Cortex of kidney (tissue), 1 donor: ENCODE results near the gene CASD1.

Source experiments
- DNase-seq: peaks from one replicate; lab custom pipeline; 2025; lab: John Stamatoyannopoulos, UW

The CASD1 gene

GRCh38 chr7:94512735-94513564, 3.3 kb downstream of the CASD1 start:
- no peak for DNase-seq

- no peak for DNase-seq
These were observed 3.9 kb downstream of the CASD1 start for GRCh38 chr7:94513565-94513860.

DNA sequence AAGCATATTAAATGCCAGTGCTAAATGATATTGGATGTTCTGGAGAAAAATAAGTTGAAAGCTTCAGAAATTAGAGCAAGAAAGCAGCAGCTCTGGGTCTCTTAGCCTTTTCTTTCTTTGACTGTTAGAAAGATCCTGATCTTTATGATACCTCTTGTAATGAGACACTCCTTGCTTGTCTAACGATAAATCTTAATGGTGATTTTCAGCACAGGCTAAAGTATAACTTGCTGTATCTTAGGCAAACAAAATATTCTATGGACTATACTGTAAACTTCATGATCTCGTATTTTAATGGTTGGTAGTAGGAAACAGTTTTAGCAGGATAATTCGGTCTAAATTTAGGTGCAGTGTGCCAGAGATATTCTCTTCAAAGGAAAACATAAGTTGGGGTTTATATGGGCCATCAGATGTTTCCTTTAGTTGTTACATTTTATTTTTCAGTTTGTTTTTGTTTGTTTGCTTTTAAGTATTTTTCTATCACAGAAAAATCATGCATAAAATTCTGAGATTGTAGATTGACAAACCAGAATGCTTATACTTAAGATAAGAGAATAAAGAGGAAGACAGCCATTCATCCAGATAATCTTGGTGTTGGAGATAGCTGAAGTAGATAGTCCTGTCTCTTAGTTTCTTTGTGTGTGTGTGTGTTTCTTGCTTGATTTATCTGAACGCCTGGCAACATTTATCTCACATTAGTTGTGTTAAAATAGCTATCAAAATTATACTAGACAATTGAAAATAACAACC, 4.7 kb downstream of the CASD1 start:
- no peak for DNase-seq

GRCh38 chr7:94514917-94515316, 5.3 kb downstream of the CASD1 start:
- DNase-seq, result no peak

DNA sequence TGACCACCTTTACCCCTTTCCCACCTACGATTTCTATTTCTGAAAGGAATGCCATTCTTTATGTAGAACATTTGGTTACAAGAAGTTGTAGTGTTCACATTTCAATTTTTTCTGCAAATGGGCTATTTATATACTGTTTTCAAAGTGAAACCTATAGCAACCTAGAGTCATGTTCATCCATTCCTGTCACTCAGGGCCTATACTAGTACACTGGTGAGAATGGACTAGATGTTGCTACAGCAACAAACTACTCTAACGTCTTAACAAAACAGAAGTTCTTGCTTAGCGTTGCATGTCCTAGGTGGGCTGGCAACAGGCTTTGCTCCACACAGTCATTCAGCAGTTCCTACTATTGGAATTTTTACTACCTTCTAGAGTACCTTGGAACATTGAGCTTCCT, 16.3 kb downstream of the CASD1 start:
- no peak for DNase-seq

GRCh38 chr7:94529516-94529915, 19.9 kb downstream of the CASD1 start:
- no peak for DNase-seq

DNA sequence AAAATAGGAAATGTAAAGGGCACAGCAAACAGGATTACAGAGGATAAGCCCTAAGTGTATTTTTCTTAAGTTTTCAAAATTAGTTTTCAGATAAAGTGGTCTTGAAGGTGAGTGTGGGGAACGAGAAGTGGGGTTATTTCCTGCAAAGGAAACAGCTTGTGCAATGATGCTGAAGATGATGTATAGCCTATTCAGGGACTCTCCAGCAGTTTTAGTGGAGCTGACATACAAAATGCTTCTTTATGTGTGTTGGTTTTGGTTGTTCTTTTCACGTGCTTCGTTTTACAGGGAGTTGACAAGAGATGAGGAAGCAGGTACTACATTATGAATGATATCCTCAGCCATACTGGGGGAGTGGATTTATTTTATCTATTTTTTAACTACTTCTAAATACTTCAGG, 20.5 kb downstream of the CASD1 start:
- no peak for DNase-seq

DNA sequence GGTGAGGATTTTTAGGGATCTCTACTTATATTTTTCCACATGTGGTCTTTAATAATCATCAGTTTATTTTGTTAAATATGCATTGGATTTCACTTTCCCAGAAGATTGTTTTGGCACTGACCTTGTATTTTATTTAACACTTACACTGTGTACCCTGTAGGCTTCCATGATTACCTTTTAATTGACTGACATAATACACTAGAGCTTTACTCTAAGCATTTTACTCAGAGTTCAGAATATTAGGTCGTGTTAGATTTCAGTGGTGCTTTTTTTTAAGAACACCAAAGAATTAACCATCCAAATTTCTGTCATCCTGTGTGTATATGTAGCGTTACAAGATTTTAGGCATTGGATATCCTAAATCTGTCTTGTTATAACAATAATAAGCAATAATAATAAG, 23.1 kb downstream of the CASD1 start:
- no peak for DNase-seq

DNA sequence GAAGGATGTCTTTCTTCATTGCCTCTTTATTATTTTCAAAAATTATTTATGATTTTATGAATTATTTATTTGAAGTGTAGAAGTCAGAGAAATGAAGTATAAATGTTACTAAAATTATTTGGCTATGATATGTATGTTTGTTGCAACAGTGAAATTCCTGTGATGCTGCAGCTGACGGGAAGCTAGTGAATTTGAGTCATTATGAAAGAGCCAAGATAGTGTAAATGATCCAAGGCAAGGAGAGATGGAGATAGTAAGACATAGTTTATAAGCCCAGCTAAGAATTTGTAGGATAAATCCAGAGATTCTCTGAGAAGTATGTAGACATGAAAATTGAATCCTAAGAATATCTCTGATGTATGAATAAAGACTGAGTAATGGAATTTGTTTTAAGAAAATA, 30.8 kb downstream of the CASD1 start:
- no peak for DNase-seq

DNA sequence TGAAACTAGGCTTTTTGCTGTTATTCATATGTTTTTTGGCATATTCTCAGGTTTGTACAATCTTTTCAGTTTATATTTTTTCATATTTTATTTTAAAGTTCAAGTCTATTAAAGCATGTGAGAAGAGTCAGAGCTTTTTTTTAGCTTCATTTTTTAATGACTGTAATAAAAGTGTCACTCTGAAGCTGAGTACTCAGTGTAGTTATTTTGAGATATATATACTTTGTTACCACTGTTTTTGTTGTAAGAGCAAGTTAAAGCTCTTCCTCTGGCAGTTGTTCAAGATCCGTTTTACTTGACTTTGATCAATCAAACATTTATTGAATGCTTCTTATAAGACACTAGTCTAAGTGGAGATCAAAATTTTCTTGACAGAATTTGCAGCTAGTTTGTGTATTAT, 37.5 kb downstream of the CASD1 start:
- DNase-seq, result no peak

DNA sequence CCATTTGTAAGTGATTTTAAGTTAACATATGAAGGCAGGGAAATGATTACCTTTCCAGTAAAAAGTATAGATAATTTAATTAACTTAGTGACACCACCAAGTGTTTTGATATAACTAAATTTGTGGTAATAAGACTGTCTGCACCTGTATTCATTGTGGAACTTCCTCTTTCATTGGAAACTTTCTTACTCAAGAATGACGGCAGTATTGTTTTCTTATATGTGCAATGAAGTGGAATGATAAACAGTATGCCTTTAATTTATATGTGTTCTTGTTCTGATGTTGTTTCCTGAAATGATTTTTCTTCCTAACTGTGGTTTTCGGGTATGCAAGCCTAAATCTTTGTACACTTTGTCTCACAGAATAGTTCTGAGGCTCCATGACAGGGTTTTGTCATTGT, 46.4 kb downstream of the CASD1 start:
- DNase-seq, result no peak

GRCh38 chr7:94557215-94557614, 47.6 kb downstream of the CASD1 start:
- DNase-seq, result no peak

- no peak for DNase-seq
These were observed 50.4 kb downstream of the CASD1 start for GRCh38 chr7:94559972-94560371.

- no peak for DNase-seq
These were observed 52.4 kb downstream of the CASD1 start for GRCh38 chr7:94561841-94562514.

GRCh38 chr7:94562525-94562924, 52.9 kb downstream of the CASD1 start:
- no peak for DNase-seq

- DNase-seq, result no peak
These were observed 55.8 kb downstream of the CASD1 start for GRCh38 chr7:94565247-94565894.

DNA sequence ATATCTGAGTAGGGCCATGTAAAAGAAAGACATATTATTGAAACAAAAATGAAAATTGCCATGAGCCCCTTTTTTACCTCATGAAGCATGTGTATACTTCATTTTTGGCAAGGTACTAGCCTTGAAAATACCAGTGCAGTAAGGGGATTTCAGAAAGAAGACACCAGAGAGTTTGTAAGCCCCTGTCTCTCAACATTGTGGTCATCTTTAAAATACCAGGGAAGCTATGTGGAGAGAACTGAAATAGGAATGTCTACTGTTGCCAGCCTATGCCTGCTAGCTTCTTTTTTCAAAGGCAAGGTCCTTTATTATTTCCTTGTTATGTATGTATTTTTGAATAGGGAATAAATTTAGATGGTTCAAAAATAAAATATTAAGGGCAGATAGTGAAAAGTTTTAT, 57.8 kb downstream of the CASD1 start:
- DNase-seq, result no peak

- DNase-seq, result no peak
These were observed 62.2 kb downstream of the CASD1 start for GRCh38 chr7:94571816-94572215.

DNA sequence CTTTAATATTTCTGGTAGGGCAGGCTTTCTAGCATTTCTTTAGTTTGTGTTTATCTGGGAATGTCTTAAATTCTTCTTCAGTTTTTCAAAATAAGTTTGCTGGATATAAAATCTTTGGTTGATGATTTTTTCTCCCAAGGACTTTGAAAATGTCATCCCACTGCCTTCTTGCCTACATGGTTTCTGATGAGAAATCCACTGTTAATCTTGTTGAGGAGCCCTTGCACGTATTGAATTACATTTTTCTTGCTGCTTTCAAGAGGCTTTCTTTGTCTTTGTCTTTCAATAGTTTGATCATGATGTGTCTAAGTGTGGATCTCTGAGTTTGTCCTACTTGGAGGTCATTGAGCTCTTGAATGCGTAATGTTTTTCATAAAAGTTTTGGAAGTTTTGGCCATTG, 66.0 kb downstream of the CASD1 start:
- no peak for DNase-seq

DNA sequence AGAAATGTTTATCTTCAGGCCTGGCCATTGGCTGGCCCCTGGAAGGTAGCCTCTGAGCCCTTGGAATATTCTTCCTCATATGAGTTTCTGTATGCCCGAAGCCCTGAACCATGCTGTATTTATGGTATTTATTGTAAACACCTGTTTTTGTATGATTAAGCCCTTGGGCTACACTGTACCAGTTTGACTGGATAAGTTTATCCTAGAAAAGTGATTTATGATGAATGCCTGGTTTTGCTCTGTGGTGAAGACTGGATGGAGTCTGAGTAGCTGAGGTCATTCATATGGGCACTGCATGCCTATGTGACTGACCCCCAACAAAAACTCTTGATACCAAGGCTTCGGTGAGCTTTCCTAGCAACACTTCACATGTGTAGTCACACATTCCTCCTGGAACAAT, 66.7 kb downstream of the CASD1 start:
- DNase-seq, result no peak

GRCh38 chr7:94577357-94577756, 67.7 kb downstream of the CASD1 start:
- DNase-seq, result no peak

DNA sequence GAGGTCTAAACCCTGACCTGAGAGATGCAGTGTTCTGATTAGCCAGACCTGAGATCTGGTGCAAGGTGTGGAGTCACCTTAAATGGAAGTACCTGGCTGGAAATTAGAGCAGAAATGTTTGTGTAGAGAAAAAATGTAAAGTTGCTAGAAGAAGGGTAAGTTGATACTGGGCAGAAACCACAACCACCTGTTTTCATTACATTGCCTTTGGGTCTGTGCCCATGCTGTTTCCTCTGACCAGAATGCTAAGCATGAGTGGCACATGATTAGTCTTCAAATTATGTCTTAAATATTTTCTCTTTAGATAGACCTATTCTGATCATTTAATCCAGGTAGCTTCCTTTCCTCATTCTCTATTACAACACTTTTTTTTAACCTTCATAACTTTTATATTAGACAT, 69.0 kb downstream of the CASD1 start:
- no peak for DNase-seq

GRCh38 chr7:94579470-94579869, 69.9 kb downstream of the CASD1 start:
- DNase-seq, result no peak
